ENCODE measurements around the gene NOS2. TPM values are rescaled to one million over a fixed set of nuclear protein-coding genes. Genes with fewer than 3 reads are reported as not detected.
"Not testable (repeated sequence)": the region's sequence is repeated elsewhere in the genome, so short reads cannot be mapped to it uniquely, and the experiment has no call there.

NOS2 gene
- total RNA-seq (2022) (19.0 and 21.1 TPM in 2 replicates), Bru-seq, nascent RNA (percentile 56 among the genes with signal in this experiment), BruChase-seq, experiment 1, labeled RNA remaining after a 2-hour chase (percentile 58 among the genes with signal in this experiment), BruChase-seq, experiment 2, labeled RNA remaining after a 6-hour chase (percentile 64 among the genes with signal in this experiment)
- long read RNA-seq, transcript NOS2-203 (26 exons, 3,995 nt): major isoform, 52 of 76 reads
- long read RNA-seq, partial matches to known transcripts: 9 of 76 reads
- long read RNA-seq, other reads (novel, unspliced or antisense): 15 of 76 reads

DNA sequence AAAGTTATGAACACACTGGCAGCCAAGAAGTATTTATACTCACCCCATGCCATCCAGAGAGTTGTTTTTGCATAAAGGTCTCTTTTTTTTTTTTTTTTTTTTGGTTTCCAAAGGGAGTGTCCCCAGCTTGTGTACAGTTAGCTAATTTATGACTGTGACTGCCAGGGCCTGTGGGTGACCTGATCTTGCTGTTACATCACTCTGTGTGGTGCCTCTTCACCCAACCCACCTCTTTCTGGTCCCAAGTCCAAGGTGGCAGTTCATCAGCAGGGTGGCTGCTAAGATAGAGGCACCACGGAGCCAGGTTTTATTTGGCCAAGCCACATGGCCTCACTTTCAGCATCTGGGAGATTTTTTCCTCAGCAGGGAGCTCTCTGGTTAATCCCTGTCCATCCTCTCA, at the start of gene NOS2:
Gene NOS2 (minus strand): TSS at position 8 of the 400 bp plus-strand sequence. CDS start 1,720 bp downstream, outside the sequence.
- peaks cover 8% of the 10 kb centered on the region for H3K36me3 Mint-ChIP-seq (ENCODE audit: insufficient read depth, unreplicated experiment)
- no peaks in the 10 kb centered on the region for H3K9me3 Mint-ChIP-seq (ENCODE audit: unreplicated experiment)
- no peaks in the 10 kb centered on the region for H3K36me3 ChIP-seq (ENCODE audit: control insufficient read depth, insufficient read depth, low read length)
- no peaks in the 10 kb centered on the region for H3K27me3 Mint-ChIP-seq (ENCODE audit: insufficient read depth, unreplicated experiment)
- CTCF ChIA-PET: interaction anchor here (1.6 to 3.3 kb wide), 3 partner anchors 24 to 93 kb away, joined by 3 to 22 read pairs (median 9); partner anchors contain the start of gene LYRM9
- no peaks in the 10 kb centered on the region for H3K9me3 ChIP-seq
- BruUV-seq (replicated peaks): no TSS peak
- H3K4me3 Mint-ChIP-seq (ENCODE audit: unreplicated experiment): no peak within 1 kb of the TSS
- H3K27me3 ChIP-seq (replicated peaks; ENCODE audit: control insufficient read depth, insufficient read depth, low read length): no peaks in the 10 kb centered on the region
- no peak within 1 kb of the TSS for H3K27ac Mint-ChIP-seq (ENCODE audit: unreplicated experiment)
- peaks cover 76% of the 10 kb centered on the region for H3K4me1 ChIP-seq
- no peak within 1 kb of the TSS for H3K4me3 ChIP-seq (ENCODE audit: low read depth, low read length)
- TF ChIP-seq, protein P1, sequence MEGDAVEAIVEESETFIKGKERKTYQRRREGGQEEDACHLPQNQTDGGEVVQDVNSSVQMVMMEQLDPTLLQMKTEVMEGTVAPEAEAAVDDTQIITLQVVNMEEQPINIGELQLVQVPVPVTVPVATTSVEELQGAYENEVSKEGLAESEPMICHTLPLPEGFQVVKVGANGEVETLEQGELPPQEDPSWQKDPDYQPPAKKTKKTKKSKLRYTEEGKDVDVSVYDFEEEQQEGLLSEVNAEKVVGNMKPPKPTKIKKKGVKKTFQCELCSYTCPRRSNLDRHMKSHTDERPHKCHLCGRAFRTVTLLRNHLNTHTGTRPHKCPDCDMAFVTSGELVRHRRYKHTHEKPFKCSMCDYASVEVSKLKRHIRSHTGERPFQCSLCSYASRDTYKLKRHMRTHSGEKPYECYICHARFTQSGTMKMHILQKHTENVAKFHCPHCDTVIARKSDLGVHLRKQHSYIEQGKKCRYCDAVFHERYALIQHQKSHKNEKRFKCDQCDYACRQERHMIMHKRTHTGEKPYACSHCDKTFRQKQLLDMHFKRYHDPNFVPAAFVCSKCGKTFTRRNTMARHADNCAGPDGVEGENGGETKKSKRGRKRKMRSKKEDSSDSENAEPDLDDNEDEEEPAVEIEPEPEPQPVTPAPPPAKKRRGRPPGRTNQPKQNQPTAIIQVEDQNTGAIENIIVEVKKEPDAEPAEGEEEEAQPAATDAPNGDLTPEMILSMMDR (IDR thresholded peaks at IDR 0.05; ENCODE audit: insufficient read depth in 1 of 2, low read depth in 1 of 2, low read length in 1 of 2, severe bottlenecking in 1 of 2, unreplicated experiment in 1 of 2): no peak
- intact Hi-C loops (cut with micrococcal nuclease; ENCODE audit: unreplicated experiment): no loop called here
- peak; percentile 44 to 60 for DNase-seq
- peaks cover 62% of the 10 kb centered on the region for H3K4me1 Mint-ChIP-seq (ENCODE audit: low read depth, unreplicated experiment)
- POLR2A ChIA-PET: interaction anchor here (0.5 to 0.6 kb wide), 2 partner anchors 29 to 192 kb away, joined by 3 read pairs; no protein-coding TSS in a partner anchor

DNA sequence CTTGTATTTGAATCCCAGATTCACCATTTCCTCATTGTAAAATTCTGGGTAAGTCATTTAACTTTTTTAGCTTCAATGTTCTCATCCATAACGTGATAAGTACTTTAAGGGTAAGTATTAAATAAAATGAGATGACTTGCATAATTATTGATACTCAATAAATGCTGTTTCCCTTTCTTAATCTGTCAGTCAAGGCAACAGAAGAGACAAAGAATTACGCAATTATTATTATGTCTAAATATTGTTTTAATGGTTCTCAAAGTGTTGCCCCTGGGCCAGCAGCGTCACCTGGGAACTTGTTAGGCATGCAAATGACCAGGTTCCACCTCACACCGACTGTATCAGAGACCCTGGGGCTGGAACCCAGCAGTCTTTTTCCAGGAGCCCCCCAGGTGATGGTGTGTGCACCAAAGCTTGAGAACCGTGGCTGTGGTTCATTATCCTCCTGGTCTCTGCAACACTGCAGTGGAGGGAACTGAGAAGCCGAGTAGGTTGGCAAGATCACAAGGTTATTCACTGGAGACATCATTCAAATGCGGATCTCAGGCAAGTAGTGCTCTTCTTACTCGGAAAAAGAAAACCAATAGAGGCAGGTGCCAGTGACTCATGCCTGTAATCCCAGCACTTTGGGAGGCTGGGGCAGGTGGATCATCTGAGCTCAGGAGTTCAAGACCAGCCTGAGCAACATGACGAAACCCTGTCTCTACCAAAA, 49.3 kb upstream of the NOS2 start:
- CTCF ChIA-PET: interaction anchor here (2.5 kb wide), 1 partner anchor 44 kb away, joined by 9 read pairs; no protein-coding TSS in a partner anchor
- no peak overlapping the region for H3K4me3 Mint-ChIP-seq (ENCODE audit: unreplicated experiment)
- no peaks in the 10 kb centered on the region for H3K27me3 Mint-ChIP-seq (ENCODE audit: insufficient read depth, unreplicated experiment)
- TF ChIP-seq, protein P1 (IDR thresholded peaks at IDR 0.05; ENCODE audit: insufficient read depth in 1 of 2, low read depth in 1 of 2, low read length in 1 of 2, severe bottlenecking in 1 of 2, unreplicated experiment in 1 of 2): no peak
- POLR2A ChIA-PET: no interaction called here
- BruUV-seq (replicated peaks): no TSS peak
- H3K4me3 ChIP-seq (ENCODE audit: low read depth, low read length): no peak overlapping the region
- H3K9me3 Mint-ChIP-seq (ENCODE audit: unreplicated experiment): peaks cover 10% of the 10 kb centered on the region
- peaks cover 18% of the 10 kb centered on the region for H3K4me1 Mint-ChIP-seq (ENCODE audit: low read depth, unreplicated experiment)
- no peak for DNase-seq
- no peak overlapping the region for H3K27ac Mint-ChIP-seq (ENCODE audit: unreplicated experiment)
- intact Hi-C loops (cut with micrococcal nuclease; ENCODE audit: unreplicated experiment): no loop called here
- no peaks in the 10 kb centered on the region for H3K27me3 ChIP-seq (replicated peaks; ENCODE audit: control insufficient read depth, insufficient read depth, low read length)
- no peaks in the 10 kb centered on the region for H3K36me3 ChIP-seq (ENCODE audit: control insufficient read depth, insufficient read depth, low read length)
- peaks cover 4% of the 10 kb centered on the region for H3K36me3 Mint-ChIP-seq (ENCODE audit: insufficient read depth, unreplicated experiment)
- H3K4me1 ChIP-seq: peaks cover 24% of the 10 kb centered on the region
- peaks cover 8% of the 10 kb centered on the region; the same call in 1 of the 2 replicates for H3K9me3 ChIP-seq

DNA sequence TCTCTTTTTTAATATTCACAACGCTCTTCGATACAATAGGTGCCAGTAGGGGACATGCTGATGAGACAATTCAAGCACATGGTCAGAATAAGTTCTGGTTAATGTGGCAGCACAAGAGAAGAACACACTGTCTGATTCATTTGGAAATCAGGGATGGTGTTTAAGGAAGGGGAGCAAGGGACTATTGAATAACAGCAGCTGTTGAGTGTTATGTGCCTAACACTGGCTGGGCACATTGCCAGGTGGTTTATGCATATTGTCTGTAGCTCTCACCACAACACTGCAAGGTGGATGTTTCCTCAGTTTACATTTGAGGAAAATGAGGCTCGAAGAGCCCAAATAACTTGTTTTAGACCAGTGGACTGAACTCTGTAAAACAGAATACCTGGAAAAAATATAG, 48.6 kb upstream of the NOS2 start:
- TF ChIP-seq, protein P1 (IDR thresholded peaks at IDR 0.05; ENCODE audit: insufficient read depth in 1 of 2, low read depth in 1 of 2, low read length in 1 of 2, severe bottlenecking in 1 of 2, unreplicated experiment in 1 of 2): no peak
- intact Hi-C loops (cut with micrococcal nuclease; ENCODE audit: unreplicated experiment): no loop called here
- H3K4me1 ChIP-seq: peaks cover 28% of the 10 kb centered on the region
- H3K4me1 Mint-ChIP-seq (ENCODE audit: low read depth, unreplicated experiment): peaks cover 18% of the 10 kb centered on the region
- DNase-seq: no peak
- ChIA-PET POLR2A (no interaction called here), CTCF (no interaction called here)
- peaks cover 10% of the 10 kb centered on the region for H3K9me3 Mint-ChIP-seq (ENCODE audit: unreplicated experiment)
- H3K27ac Mint-ChIP-seq (ENCODE audit: unreplicated experiment): no peak overlapping the region
- no peak overlapping the region for H3K4me3 Mint-ChIP-seq (ENCODE audit: unreplicated experiment)
- H3K9me3 ChIP-seq: peaks cover 8% of the 10 kb centered on the region; the same call in 1 of the 2 replicates
- peaks cover 4% of the 10 kb centered on the region for H3K36me3 Mint-ChIP-seq (ENCODE audit: insufficient read depth, unreplicated experiment)
- H3K36me3 ChIP-seq (ENCODE audit: control insufficient read depth, insufficient read depth, low read length): no peaks in the 10 kb centered on the region
- H3K27me3 Mint-ChIP-seq (ENCODE audit: insufficient read depth, unreplicated experiment): no peaks in the 10 kb centered on the region
- H3K4me3 ChIP-seq (ENCODE audit: low read depth, low read length): no peak overlapping the region
- H3K27me3 ChIP-seq (replicated peaks; ENCODE audit: control insufficient read depth, insufficient read depth, low read length): no peaks in the 10 kb centered on the region
- BruUV-seq (replicated peaks): no TSS peak

DNA sequence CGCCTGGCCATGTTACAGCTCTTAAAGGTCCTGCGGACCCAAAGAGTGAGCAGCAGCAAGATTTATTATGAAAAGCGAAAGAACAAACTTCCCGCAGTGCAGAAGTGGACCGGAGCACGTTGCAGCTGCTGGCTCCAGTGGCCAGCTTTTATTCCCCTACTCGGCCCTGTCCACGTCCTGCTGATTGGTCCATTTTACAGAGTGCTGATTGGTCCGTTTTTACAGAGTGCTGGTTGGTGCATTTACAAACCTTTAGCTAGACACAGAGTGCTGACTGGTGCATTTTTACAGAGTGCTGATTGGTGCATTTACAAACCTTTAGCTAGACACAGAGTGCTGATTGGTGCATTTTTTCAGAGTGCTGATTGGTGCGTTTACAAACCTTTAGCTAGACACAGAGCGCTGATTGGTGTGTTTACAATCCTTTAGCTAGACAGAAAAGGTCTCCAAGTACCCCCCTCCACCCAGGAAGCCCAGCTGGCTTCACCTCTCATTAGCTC, 46.5 kb upstream of the NOS2 start:
- H3K36me3 ChIP-seq (ENCODE audit: control insufficient read depth, insufficient read depth, low read length); H3K27me3 Mint-ChIP-seq (ENCODE audit: insufficient read depth, unreplicated experiment); DNase-seq; H3K27me3 ChIP-seq (replicated peaks; ENCODE audit: control insufficient read depth, insufficient read depth, low read length); H3K36me3 Mint-ChIP-seq (ENCODE audit: insufficient read depth, unreplicated experiment); H3K9me3 ChIP-seq; intact Hi-C loops (cut with micrococcal nuclease; ENCODE audit: unreplicated experiment); BruUV-seq (replicated peaks); H3K4me3 ChIP-seq (ENCODE audit: low read depth, low read length): not testable (repeated sequence)
- peaks cover 10% of the 10 kb centered on the region for H3K9me3 Mint-ChIP-seq (ENCODE audit: unreplicated experiment)
- H3K4me3 Mint-ChIP-seq (ENCODE audit: unreplicated experiment): peak overlapping the region; percentile 58
- peaks cover 18% of the 10 kb centered on the region for H3K4me1 Mint-ChIP-seq (ENCODE audit: low read depth, unreplicated experiment)
- ChIA-PET POLR2A (interaction anchor here (0.7 kb wide), 1 partner anchor 12 kb away, joined by 8 read pairs; no protein-coding TSS in a partner anchor), CTCF (interaction anchor here (0.6 to 1.5 kb wide), 6 partner anchors 16 to 457 kb away, joined by 3 to 6 read pairs (median 3); no protein-coding TSS in a partner anchor)
- H3K4me1 ChIP-seq: peaks cover 28% of the 10 kb centered on the region
- H3K27ac Mint-ChIP-seq (ENCODE audit: unreplicated experiment): peak overlapping the region; percentile 93

Data from Caco-2 (cell line).